Kidney epithelial cell (primary cell): Measurements from ENCODE around the gene SIGLEC9. TPM values are rescaled to one million over a fixed set of nuclear protein-coding genes. Genes with fewer than 3 reads are reported as not detected.

Experiments used
- DNase-seq: peaks from one replicate; pipeline ENCODE4 v3.0.0-alpha.2; 2010; ENCODE audit warnings: low read depth
- H3K27me3 ChIP-seq: 2 replicates; pipeline ENCODE4 v1.6.0; 2011; ENCODE audit warnings: low read length; ENCODE audit not compliant: control insufficient read depth, insufficient read depth
- H3K36me3 ChIP-seq: 2 replicates; pipeline ENCODE4 v1.5.1; 2011; ENCODE audit warnings: low read length; ENCODE audit not compliant: control insufficient read depth, insufficient read depth
- H3K4me3 ChIP-seq: 2 replicates; pipeline ENCODE4 v1.5.1; 2011; ENCODE audit warnings: low read depth, mild to moderate bottlenecking, control low read depth, low read length
- total RNA-seq: library from RNA; depleted of rRNA; stranded (reverse); fragments of >200 nt; gene quantifications from 2 replicates; pipeline ENCODE4 v1.2.3, GENCODE V29; 2015
- TF ChIP-seq, protein P1 (sequence below): IDR thresholded peaks from 2 replicates; pipeline ENCODE4 v1.5.1; 2011; ENCODE audit warnings: mild to moderate bottlenecking, moderate library complexity, low read length, control low read depth, inconsistent platforms; ENCODE audit not compliant: insufficient read depth, poor library complexity, severe bottlenecking

Gene SIGLEC9
- total RNA-seq, 1 donor from 2014 or later, result 0.13 TPM

DNA sequence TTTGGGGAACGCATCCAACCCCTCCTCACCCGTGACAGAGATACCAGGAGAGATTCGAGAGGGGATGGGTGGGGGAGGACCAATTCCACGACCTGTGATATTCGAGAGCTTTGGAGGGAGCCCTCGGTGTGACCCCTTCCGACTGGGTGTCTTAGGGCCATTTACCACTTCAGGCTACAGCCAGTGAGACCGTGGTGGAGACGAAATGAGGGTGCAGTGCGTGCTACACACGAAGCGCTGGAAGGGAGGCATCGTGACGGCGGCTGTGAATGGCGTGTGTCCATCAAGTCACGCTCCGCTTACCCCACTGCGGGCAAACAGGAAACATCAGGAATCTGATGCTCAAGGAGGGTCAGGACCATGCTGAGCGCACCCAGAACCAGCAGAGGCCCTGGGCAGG, 26.9 kb upstream of the SIGLEC9 start:
- Histone ChIP-seq H3K27me3 (no peaks in the 10 kb centered on the region), H3K4me3 (no peak overlapping the region), H3K36me3 (peaks cover 2% of the 10 kb centered on the region)
- TF ChIP-seq, protein P1, sequence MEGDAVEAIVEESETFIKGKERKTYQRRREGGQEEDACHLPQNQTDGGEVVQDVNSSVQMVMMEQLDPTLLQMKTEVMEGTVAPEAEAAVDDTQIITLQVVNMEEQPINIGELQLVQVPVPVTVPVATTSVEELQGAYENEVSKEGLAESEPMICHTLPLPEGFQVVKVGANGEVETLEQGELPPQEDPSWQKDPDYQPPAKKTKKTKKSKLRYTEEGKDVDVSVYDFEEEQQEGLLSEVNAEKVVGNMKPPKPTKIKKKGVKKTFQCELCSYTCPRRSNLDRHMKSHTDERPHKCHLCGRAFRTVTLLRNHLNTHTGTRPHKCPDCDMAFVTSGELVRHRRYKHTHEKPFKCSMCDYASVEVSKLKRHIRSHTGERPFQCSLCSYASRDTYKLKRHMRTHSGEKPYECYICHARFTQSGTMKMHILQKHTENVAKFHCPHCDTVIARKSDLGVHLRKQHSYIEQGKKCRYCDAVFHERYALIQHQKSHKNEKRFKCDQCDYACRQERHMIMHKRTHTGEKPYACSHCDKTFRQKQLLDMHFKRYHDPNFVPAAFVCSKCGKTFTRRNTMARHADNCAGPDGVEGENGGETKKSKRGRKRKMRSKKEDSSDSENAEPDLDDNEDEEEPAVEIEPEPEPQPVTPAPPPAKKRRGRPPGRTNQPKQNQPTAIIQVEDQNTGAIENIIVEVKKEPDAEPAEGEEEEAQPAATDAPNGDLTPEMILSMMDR, result no peak
- no peak for DNase-seq

DNA sequence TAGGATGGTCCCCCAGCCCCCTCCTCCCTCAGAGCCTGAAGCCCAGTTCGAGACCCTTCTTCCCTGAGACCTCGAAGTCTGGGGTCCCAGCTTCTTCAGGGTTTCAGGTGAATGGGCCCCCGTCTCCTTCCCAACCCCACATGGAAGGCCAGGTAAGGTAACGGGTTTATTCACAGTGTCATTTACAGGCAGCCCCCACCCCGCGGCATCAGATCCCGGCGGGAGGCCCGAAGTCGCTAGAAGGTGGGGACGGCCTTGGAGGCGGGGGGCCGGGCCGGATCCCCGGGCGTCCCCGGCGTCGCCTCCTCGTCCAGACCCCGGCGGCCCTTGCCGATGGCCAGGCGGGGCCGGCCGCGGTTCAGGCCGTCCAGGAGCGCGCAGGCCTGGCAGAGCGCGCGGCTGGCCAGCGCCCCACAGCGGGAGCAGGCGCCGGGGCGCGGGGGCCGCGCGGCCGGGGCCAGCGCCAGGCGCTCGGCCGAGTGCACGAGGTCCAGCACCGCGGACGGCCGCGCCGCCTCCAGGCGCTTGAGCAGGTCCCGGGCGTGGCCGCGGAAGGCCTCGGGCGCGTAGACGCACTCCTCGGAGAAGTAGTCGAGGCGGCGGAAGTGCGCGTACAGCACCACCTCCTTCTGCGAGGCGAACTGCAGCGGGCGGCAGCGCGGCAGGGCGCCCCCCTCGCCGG, 26.2 kb upstream of the SIGLEC9 start:
- H3K27me3 ChIP-seq, result no peaks in the 10 kb centered on the region
- peaks cover 2% of the 10 kb centered on the region for H3K36me3 ChIP-seq
- no peak for DNase-seq
- TF ChIP-seq, protein P1, result no peak
- H3K4me3 ChIP-seq, result no peak overlapping the region

DNA sequence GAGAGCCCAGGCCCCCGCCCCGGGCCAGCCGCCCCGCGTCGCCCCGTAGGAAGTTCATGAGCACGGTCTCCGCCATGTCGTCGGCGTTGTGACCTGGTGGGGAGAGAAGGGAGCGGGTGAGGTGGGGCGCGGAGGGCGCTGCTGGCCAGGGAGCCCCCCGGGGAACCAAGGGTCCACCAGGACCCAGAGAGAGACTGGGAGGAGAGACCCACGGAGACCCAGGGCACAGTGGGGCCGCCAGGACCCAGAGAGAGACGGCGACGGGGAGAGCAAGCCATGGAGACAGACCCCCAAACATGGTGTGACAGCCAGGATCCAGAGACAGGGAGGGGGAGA, 25.7 kb upstream of the SIGLEC9 start:
- Histone ChIP-seq H3K4me3 (no peak overlapping the region), H3K36me3 (peaks cover 2% of the 10 kb centered on the region), H3K27me3 (no peaks in the 10 kb centered on the region)
- no peak for DNase-seq
- TF ChIP-seq, protein P1, result no peak

DNA sequence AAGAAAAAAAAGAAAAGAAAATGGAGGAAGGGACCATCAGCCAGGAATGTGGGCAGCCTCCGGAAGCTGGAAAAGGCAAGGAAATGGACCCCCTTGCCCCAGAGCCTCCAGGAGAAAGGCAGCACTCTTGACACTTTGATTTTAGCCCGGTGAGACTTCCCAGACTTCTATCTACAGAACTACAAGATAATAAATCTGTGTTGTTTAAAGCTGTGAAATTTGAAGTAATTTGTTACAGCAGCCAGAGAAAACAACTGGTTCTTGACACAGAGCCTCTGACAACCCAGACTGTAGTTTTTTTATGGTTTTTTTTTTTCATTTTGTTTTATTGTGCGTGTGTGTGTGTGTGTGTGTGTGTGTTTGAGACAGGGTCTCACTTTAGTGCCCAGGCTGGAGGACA, 24.1 kb upstream of the SIGLEC9 start:
- Histone ChIP-seq H3K36me3 (peaks cover 2% of the 10 kb centered on the region), H3K4me3 (no peak overlapping the region), H3K27me3 (no peaks in the 10 kb centered on the region)
- TF ChIP-seq, protein P1, result no peak
- DNase-seq, result no peak

DNA sequence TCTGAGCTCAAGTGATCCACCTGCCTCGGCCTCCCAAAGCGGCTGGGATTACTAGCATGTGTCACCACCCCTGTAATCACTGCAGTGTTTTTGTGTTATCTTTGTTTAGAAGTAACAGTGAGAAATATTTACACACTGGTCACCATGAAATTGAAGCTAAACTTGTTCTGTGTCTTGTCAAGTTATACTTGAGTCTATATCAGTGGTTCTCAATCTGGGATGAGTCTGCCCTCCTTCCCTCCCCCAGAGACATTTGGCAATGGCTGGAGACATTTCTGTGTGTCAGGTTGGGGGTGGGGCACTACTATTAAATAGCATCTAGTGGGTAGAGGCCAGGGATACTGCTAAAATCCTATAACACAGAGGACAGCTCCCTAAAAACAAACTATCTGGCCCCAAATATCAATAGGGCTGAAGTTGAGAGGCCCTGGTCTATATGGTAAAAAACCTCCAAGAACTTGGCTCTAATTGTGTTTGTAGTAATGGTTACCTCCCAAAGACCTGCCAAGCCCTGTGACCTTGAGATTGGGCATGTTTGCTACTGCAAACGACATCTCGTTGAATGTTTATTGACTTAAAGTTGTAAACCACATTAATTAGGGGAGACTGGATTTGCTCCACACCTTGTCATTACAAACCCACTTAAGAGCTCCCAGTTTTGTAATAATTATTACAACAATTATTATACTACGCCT, 23.4 kb upstream of the SIGLEC9 start:
- H3K36me3 ChIP-seq, result peaks cover 2% of the 10 kb centered on the region

More for the DNA sequence above, 23.4 kb upstream of the SIGLEC9 start:
- H3K27me3 ChIP-seq, result no peaks in the 10 kb centered on the region
- TF ChIP-seq, protein P1, result no peak
- DNase-seq, result no peak
- H3K4me3 ChIP-seq, result no peak overlapping the region
